RWPE2 (cell line): ENCODE results near the gene ARSG.

Source experiments
- ATAC-seq: fragments of 200-7000 bp; cut with Tn5 transposase; 3 replicates; pipeline ENCODE4 v1.9.1; 2021; ENCODE audit warnings: low read depth
- DNase-seq: peaks from one replicate; pipeline ENCODE4 v3.0.0-alpha.2; 2020; ENCODE audit warnings: low spot score
- H3K27ac ChIP-seq: fragments of 450-650 bp; 2 replicates; pipeline ENCODE4 v1.5.1; 2017; ENCODE audit warnings: mild to moderate bottlenecking; ENCODE audit not compliant: poor library complexity, severe bottlenecking
- H3K27me3 ChIP-seq: fragments of 250-450 bp; sonication (Bioruptor Pico); 2 replicates; pipeline ENCODE4 v1.5.1; 2021; ENCODE audit warnings: mild to moderate bottlenecking, moderate library complexity; ENCODE audit not compliant: insufficient read depth, poor library complexity, severe bottlenecking
- H3K36me3 ChIP-seq: fragments of 250-450 bp; sonication (Bioruptor Pico); 2 replicates; pipeline ENCODE4 v1.5.1; 2020; ENCODE audit warnings: low read depth, mild to moderate bottlenecking, moderate library complexity
- H3K4me1 ChIP-seq: fragments of 250-450 bp; sonication (Bioruptor Pico); 2 replicates; pipeline ENCODE4 v1.5.1; 2021; ENCODE audit warnings: mild to moderate bottlenecking, moderate library complexity; ENCODE audit not compliant: insufficient read depth, poor library complexity, severe bottlenecking
- H3K4me3 ChIP-seq: fragments of 250-450 bp; sonication (Bioruptor Pico); 2 replicates; pipeline ENCODE4 v1.5.1; 2021; ENCODE audit warnings: mild to moderate bottlenecking, moderate library complexity; ENCODE audit not compliant: severe bottlenecking
- H3K9me3 ChIP-seq: fragments of 250-450 bp; sonication (Bioruptor Pico); 2 replicates; pipeline ENCODE4 v1.5.1; 2021; ENCODE audit warnings: mild to moderate bottlenecking, moderate library complexity; ENCODE audit not compliant: severe bottlenecking
- TF ChIP-seq, protein P1 (sequence below): fragments of 450-650 bp; IDR thresholded peaks from one replicate; pipeline ENCODE4 v1.5.1; 2017; ENCODE audit warnings: mild to moderate bottlenecking, moderate library complexity; ENCODE audit not compliant: poor library complexity, severe bottlenecking

Gene ARSG

DNA sequence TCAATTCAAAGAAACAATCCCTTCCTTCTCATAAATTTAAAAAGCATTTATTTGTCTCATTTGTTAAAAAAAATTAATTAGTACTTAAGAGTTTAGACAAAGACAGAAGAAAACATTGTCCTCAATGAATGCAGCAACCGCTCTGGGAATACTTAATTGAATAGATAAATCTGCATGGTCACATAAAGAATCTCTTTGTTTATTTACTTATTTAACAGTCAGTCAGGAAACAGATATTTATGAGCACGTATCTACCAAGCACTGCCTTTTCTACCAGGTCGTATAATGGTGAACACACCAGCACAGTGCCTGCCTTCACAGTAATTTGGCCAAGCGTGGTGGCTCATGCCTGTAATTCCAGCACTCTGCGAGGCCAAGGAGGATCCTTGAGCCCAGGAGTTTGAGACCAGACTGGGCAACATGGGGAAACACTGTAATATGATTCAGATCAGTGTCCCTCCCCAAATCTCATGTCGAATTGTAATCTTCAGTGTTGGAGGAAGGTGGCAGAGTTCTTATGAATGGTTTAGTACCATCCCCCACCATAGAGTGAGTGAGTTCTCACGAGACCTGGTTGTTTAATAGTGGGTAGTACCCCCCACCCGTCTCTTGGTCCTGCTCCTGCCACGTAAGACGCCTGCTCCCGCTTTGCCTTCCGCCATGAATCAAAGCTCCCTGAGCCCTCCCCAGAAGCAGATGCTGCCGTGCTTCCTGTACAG, 157.9 kb downstream of the ARSG start:
- Histone ChIP-seq H3K4me3 (no peak overlapping the region), H3K4me1 (no peaks in the 10 kb centered on the region), H3K36me3 (peaks cover 41% of the 10 kb centered on the region), H3K27ac (no peak overlapping the region), H3K27me3 (no peaks in the 10 kb centered on the region), H3K9me3 (no peaks in the 10 kb centered on the region)
- ATAC-seq (no peak), DNase-seq (no peak)
- TF ChIP-seq, protein P1, sequence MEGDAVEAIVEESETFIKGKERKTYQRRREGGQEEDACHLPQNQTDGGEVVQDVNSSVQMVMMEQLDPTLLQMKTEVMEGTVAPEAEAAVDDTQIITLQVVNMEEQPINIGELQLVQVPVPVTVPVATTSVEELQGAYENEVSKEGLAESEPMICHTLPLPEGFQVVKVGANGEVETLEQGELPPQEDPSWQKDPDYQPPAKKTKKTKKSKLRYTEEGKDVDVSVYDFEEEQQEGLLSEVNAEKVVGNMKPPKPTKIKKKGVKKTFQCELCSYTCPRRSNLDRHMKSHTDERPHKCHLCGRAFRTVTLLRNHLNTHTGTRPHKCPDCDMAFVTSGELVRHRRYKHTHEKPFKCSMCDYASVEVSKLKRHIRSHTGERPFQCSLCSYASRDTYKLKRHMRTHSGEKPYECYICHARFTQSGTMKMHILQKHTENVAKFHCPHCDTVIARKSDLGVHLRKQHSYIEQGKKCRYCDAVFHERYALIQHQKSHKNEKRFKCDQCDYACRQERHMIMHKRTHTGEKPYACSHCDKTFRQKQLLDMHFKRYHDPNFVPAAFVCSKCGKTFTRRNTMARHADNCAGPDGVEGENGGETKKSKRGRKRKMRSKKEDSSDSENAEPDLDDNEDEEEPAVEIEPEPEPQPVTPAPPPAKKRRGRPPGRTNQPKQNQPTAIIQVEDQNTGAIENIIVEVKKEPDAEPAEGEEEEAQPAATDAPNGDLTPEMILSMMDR, result no peak

GRCh38 chr17:68450391-68450790, 159.1 kb downstream of the ARSG start:
- peaks cover 38% of the 10 kb centered on the region for H3K36me3 ChIP-seq
- no peaks in the 10 kb centered on the region for H3K9me3 ChIP-seq
- ATAC-seq, result no peak
- no peak for DNase-seq
- no peak overlapping the region for H3K4me3 ChIP-seq
- H3K27ac ChIP-seq, result no peak overlapping the region
- TF ChIP-seq, protein P1, result no peak
- H3K27me3 ChIP-seq, result no peaks in the 10 kb centered on the region
- H3K4me1 ChIP-seq, result peaks cover under 1% of the 10 kb centered on the region

- no peak overlapping the region for H3K27ac ChIP-seq
- H3K4me1 ChIP-seq, result peaks cover 5% of the 10 kb centered on the region
- TF ChIP-seq, protein P1, result no peak
- H3K27me3 ChIP-seq, result no peaks in the 10 kb centered on the region
- peaks cover 38% of the 10 kb centered on the region for H3K36me3 ChIP-seq
- no peak overlapping the region for H3K4me3 ChIP-seq
- DNase-seq (no peak), ATAC-seq (no peak)
- no peaks in the 10 kb centered on the region for H3K9me3 ChIP-seq
Measured at GRCh38 chr17:68450801-68451200, 159.5 kb downstream of the ARSG start.

- Histone ChIP-seq H3K9me3 (no peaks in the 10 kb centered on the region), H3K27ac (no peak overlapping the region), H3K36me3 (peaks cover 38% of the 10 kb centered on the region), H3K27me3 (no peaks in the 10 kb centered on the region), H3K4me1 (peaks cover 11% of the 10 kb centered on the region), H3K4me3 (no peak overlapping the region)
- no peak for DNase-seq
- no peak for ATAC-seq
- TF ChIP-seq, protein P1, result no peak
Measured at GRCh38 chr17:68451670-68452354, 160.5 kb downstream of the ARSG start.
